Measurements from ENCODE around the gene WASHC4.
"Not testable (repeated sequence)": the region's sequence is repeated elsewhere in the genome, so short reads cannot be mapped to it uniquely, and the experiment has no call there.

WASHC4 gene

DNA sequence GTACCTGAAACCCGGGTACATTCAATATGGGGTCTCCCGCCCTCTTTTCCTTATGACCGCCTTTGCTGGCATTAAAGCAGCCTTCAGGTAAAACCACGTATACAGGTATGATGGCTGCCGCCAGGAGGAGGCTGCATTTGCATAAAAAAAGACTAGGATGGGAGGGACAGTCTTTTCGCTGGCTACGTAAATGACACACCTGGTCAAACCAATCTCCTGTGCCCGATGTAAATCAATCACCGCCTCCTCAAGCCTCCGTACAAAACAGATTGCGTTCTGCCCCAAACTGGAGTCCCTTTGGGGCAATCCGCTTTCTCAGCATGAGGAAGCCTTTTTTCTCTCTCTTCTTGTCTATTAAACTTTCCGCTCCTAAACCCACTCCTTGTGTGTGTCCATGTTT is 15.2 kb upstream of the WASHC4 start:
- Histone ChIP-seq H3K27ac (ENCODE audit: low read length) (no peak overlapping the region), H3K4me3 (ENCODE audit: low read length in 2 of 2) (no peak overlapping the region), H3K4me1 (ENCODE audit: control insufficient read depth, insufficient read depth, low read length) (no peaks in the 10 kb centered on the region), H3K9ac (ENCODE audit: low read length in 2 of 2) (no peak overlapping the region), H3K36me3 (ENCODE audit: control insufficient read depth in 2 of 2, insufficient read depth in 2 of 2, low read length in 2 of 2) (no peaks in the 10 kb centered on the region), H3K9me3 (ENCODE audit: control insufficient read depth in 2 of 2, low read length in 2 of 2) (no peaks in the 10 kb centered on the region), H3K27me3 (ENCODE audit: control insufficient read depth in 1 of 2, insufficient read depth in 2 of 2, low read length in 2 of 2) (no peaks in the 10 kb centered on the region)

DNA sequence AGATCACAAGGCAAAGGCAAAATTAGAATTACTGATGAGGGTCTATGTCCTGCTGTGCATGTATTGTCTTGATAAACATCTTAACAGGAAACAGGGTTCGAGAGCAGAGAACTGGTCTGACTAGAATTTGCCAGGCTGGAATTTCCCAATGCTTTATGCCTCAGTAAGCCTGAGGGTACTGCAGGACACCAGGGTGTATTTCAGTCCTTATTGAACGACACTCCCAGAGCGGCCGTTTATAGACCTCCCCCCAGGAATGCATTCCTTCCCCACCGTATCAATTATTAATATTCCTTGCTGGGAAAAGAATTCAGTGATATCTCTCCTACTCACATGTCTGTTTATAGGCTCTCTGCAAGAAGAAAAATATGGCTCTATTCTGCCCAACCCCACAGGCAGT is 12.2 kb upstream of the WASHC4 start:
- H3K36me3 ChIP-seq (ENCODE audit: control insufficient read depth in 2 of 2, insufficient read depth in 2 of 2, low read length in 2 of 2); H3K9ac ChIP-seq (ENCODE audit: low read length in 2 of 2); H3K27me3 ChIP-seq (ENCODE audit: control insufficient read depth in 1 of 2, insufficient read depth in 2 of 2, low read length in 2 of 2); H3K9me3 ChIP-seq (ENCODE audit: control insufficient read depth in 2 of 2, low read length in 2 of 2); H3K4me1 ChIP-seq (ENCODE audit: control insufficient read depth, insufficient read depth, low read length); H3K27ac ChIP-seq (ENCODE audit: low read length); H3K4me3 ChIP-seq (ENCODE audit: low read length in 2 of 2): not testable (repeated sequence)

DNA sequence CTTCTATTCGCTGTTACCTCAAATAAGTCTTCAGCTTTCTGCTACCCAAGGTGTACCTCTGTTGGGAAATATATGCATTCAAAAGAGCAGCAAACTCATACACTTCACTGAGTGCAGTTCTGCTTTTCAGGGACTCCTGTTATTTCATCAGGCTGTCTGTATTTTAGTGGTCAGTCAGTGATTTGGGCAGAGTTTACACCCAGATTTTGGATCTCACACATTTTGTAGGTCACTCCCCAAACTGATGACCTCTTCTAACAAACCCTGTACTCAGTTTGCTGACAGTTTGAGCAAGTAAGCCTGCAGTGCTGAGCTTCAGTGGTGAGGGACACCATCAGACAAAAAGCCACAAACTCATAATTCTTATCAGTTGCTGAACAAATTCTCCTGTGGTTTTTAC is 8.2 kb upstream of the WASHC4 start:
- Histone ChIP-seq H3K36me3 (ENCODE audit: control insufficient read depth in 2 of 2, insufficient read depth in 2 of 2, low read length in 2 of 2) (no peaks in the 10 kb centered on the region), H3K9me3 (ENCODE audit: control insufficient read depth in 2 of 2, low read length in 2 of 2) (no peaks in the 10 kb centered on the region), H3K4me3 (ENCODE audit: low read length in 2 of 2) (no peak overlapping the region), H3K4me1 (ENCODE audit: control insufficient read depth, insufficient read depth, low read length) (no peaks in the 10 kb centered on the region), H3K9ac (ENCODE audit: low read length in 2 of 2) (no peak overlapping the region), H3K27ac (ENCODE audit: low read length) (no peak overlapping the region), H3K27me3 (ENCODE audit: control insufficient read depth in 1 of 2, insufficient read depth in 2 of 2, low read length in 2 of 2) (no peaks in the 10 kb centered on the region)

DNA sequence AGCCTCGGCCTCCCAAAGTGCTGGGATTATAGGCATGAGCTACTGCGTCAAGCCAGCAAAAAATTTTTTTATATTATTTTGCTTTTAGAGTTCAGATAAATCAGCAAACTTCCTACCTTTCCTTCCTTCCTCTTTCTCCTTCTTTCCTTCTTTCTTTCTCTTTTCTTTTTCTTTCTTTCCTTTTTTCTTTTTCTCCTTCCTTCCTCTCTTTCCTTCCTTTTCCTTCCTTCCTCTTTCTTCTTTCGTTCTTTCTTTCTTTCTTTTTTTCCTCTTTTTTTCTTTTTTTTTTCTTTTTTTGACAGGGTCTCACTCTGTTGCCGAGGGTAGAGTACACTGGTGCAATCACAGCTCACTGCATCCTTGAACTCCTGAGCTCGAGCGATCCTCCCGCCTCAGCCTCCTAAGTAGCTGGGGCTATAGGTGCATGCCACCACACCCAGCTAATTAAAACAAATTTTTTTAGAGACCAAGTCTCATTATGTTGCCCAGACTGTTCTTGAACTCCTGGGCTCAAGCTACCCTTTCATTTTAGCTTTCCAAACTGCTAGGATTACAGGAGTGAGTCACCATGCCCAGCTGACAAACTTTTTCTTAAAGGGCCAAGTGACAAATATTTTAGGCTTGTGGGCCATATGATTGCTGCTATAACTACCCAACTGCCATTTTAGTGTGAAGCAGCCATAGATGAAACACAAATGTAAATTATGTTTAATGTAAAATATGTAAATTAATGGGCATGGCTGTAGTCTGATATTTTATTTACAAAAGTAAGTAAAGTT is 7.1 kb upstream of the WASHC4 start:
- H3K9ac ChIP-seq (ENCODE audit: low read length in 2 of 2), result no peak overlapping the region
- no peak overlapping the region for H3K27ac ChIP-seq (ENCODE audit: low read length)
- no peaks in the 10 kb centered on the region for H3K27me3 ChIP-seq (ENCODE audit: control insufficient read depth in 1 of 2, insufficient read depth in 2 of 2, low read length in 2 of 2)
- H3K4me1 ChIP-seq (ENCODE audit: control insufficient read depth, insufficient read depth, low read length), result no peaks in the 10 kb centered on the region
- H3K36me3 ChIP-seq (ENCODE audit: control insufficient read depth in 2 of 2, insufficient read depth in 2 of 2, low read length in 2 of 2), result no peaks in the 10 kb centered on the region
- H3K9me3 ChIP-seq (ENCODE audit: control insufficient read depth in 2 of 2, low read length in 2 of 2), result no peaks in the 10 kb centered on the region
- no peak overlapping the region for H3K4me3 ChIP-seq (ENCODE audit: low read length in 2 of 2)

DNA sequence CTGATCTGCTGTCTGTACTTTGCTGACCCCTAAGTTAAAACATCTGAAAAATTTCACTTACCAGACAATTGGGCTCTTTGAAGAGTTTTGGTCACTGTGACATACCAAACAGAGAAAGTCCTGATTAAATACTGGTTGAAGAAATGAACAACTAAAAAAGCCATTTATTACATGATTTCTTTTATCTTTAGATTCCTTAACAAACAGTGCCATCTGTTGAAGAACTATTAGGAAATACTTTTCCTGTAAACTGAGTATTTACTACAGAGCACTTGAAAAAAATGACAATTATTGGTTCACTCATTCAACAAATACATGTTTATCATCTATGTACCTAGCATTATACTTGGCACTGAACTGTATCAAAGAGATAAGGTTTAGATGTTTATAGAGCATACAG is 6.5 kb upstream of the WASHC4 start:
- Histone ChIP-seq H3K4me3 (ENCODE audit: low read length in 2 of 2) (no peak overlapping the region), H3K4me1 (ENCODE audit: control insufficient read depth, insufficient read depth, low read length) (no peaks in the 10 kb centered on the region), H3K9me3 (ENCODE audit: control insufficient read depth in 2 of 2, low read length in 2 of 2) (no peaks in the 10 kb centered on the region), H3K27ac (ENCODE audit: low read length) (no peak overlapping the region), H3K36me3 (ENCODE audit: control insufficient read depth in 2 of 2, insufficient read depth in 2 of 2, low read length in 2 of 2) (no peaks in the 10 kb centered on the region), H3K27me3 (ENCODE audit: control insufficient read depth in 1 of 2, insufficient read depth in 2 of 2, low read length in 2 of 2) (no peaks in the 10 kb centered on the region), H3K9ac (ENCODE audit: low read length in 2 of 2) (no peak overlapping the region)

DNA sequence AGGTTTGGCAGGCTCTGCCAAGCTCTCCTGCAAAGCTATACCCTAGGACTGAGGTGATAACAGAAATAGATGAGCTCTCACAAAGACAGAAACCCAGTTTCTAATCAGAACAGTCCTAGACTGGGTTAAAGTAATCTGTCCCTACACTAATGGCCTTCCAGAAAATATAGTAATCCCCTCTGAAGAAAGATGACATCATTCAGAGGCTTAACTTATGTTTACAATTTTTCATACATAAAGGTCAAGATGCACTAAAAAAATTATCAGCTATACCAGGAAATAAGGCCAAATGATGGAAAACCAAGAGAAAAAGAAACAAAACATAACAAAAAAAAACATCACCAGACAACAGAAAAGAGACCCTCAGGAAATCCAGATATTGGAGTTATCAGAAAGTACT is 4.9 kb upstream of the WASHC4 start:
- Histone ChIP-seq H3K9me3 (ENCODE audit: control insufficient read depth in 2 of 2, low read length in 2 of 2) (no peaks in the 10 kb centered on the region), H3K27ac (ENCODE audit: low read length) (no peak overlapping the region), H3K36me3 (ENCODE audit: control insufficient read depth in 2 of 2, insufficient read depth in 2 of 2, low read length in 2 of 2) (no peaks in the 10 kb centered on the region), H3K9ac (ENCODE audit: low read length in 2 of 2) (no peak overlapping the region), H3K27me3 (ENCODE audit: control insufficient read depth in 1 of 2, insufficient read depth in 2 of 2, low read length in 2 of 2) (no peaks in the 10 kb centered on the region), H3K4me3 (ENCODE audit: low read length in 2 of 2) (no peak overlapping the region), H3K4me1 (ENCODE audit: control insufficient read depth, insufficient read depth, low read length) (no peaks in the 10 kb centered on the region)

DNA sequence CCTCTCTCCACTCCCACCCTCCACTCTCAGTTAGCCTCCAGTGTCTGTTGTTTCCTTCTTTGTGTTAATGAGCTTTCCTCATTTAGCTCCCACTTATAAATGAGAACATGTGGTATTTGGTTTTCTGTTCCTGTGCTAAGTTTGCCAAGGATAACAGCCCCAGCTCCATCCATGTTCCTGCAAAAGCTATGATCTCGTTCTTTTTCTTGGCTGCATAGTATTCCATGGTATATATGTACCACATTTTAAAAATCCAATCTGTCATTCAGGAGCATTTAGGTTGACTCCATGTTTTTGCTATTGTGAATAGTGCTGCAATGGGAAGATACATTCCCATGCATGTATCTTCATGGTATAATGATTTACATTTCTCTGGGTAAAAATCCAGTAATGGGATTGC is 2.8 kb upstream of the WASHC4 start:
- H3K4me1 ChIP-seq (ENCODE audit: control insufficient read depth, insufficient read depth, low read length), result peaks cover 3% of the 10 kb centered on the region

DNA sequence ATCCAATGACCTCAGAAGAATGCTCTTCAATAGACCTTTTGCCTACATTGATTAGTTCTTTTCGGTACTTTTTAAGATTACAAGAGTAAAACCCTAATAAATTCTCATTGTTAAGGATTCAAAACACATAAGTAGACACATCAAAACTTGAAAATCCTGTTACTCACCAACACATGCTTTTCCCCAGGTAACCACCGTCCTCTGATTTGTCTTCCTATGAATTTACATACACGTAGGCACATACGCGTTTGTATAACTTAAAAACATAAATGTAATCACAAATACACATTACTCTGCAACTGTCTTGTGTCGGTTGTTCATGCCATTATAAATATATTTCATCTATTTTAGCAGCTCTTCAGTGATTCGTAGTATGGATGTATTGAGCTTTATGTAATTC is 910 bp upstream of the WASHC4 start:
- Histone ChIP-seq H3K4me3 (ENCODE audit: low read length in 2 of 2) (peak overlapping the region; percentile 69 to 89), H3K27ac (ENCODE audit: low read length) (no peak overlapping the region), H3K9me3 (ENCODE audit: control insufficient read depth in 2 of 2, low read length in 2 of 2) (no peaks in the 10 kb centered on the region), H3K4me1 (ENCODE audit: control insufficient read depth, insufficient read depth, low read length) (peaks cover 6% of the 10 kb centered on the region), H3K36me3 (ENCODE audit: control insufficient read depth in 2 of 2, insufficient read depth in 2 of 2, low read length in 2 of 2) (no peaks in the 10 kb centered on the region), H3K27me3 (ENCODE audit: control insufficient read depth in 1 of 2, insufficient read depth in 2 of 2, low read length in 2 of 2) (no peaks in the 10 kb centered on the region), H3K9ac (ENCODE audit: low read length in 2 of 2) (peak overlapping the region in 1 of 2 donors; percentile 88)

More for the DNA sequence above, 2.8 kb upstream of the WASHC4 start:
- no peaks in the 10 kb centered on the region for H3K27me3 ChIP-seq (ENCODE audit: control insufficient read depth in 1 of 2, insufficient read depth in 2 of 2, low read length in 2 of 2)
- no peak overlapping the region for H3K27ac ChIP-seq (ENCODE audit: low read length)
- no peaks in the 10 kb centered on the region for H3K36me3 ChIP-seq (ENCODE audit: control insufficient read depth in 2 of 2, insufficient read depth in 2 of 2, low read length in 2 of 2)
- H3K9me3 ChIP-seq (ENCODE audit: control insufficient read depth in 2 of 2, low read length in 2 of 2), result no peaks in the 10 kb centered on the region
- H3K9ac ChIP-seq (ENCODE audit: low read length in 2 of 2), result no peak overlapping the region
- no peak overlapping the region for H3K4me3 ChIP-seq (ENCODE audit: low read length in 2 of 2)

DNA sequence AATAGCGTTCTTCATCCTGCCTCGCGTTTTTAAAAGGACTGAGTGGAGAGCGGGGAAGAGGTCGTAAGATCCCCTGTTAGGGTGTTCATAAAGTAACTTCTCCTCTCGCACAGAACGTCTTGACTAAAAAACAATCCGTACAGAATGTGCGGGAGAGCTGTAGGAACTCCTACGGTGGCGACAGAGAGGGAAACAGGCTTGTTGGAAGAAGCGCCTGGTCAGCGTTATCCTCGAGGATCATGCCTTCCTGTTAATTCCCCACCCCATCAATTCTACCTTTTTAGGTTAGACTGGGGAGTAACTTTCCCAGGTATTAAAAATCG is 399 bp upstream of the WASHC4 start:
- Histone ChIP-seq H3K36me3 (ENCODE audit: control insufficient read depth in 2 of 2, insufficient read depth in 2 of 2, low read length in 2 of 2) (peaks cover 0 to 3% of the 10 kb centered on the region in 2 donors), H3K27ac (ENCODE audit: low read length) (peak overlapping the region; percentile 79), H3K27me3 (ENCODE audit: control insufficient read depth in 1 of 2, insufficient read depth in 2 of 2, low read length in 2 of 2) (no peaks in the 10 kb centered on the region), H3K4me1 (ENCODE audit: control insufficient read depth, insufficient read depth, low read length) (peaks cover 6% of the 10 kb centered on the region), H3K9me3 (ENCODE audit: control insufficient read depth in 2 of 2, low read length in 2 of 2) (no peaks in the 10 kb centered on the region), H3K9ac (ENCODE audit: low read length in 2 of 2) (peak overlapping the region; percentile 83 to 88), H3K4me3 (ENCODE audit: low read length in 2 of 2) (peak overlapping the region; percentile 69 to 89)

DNA sequence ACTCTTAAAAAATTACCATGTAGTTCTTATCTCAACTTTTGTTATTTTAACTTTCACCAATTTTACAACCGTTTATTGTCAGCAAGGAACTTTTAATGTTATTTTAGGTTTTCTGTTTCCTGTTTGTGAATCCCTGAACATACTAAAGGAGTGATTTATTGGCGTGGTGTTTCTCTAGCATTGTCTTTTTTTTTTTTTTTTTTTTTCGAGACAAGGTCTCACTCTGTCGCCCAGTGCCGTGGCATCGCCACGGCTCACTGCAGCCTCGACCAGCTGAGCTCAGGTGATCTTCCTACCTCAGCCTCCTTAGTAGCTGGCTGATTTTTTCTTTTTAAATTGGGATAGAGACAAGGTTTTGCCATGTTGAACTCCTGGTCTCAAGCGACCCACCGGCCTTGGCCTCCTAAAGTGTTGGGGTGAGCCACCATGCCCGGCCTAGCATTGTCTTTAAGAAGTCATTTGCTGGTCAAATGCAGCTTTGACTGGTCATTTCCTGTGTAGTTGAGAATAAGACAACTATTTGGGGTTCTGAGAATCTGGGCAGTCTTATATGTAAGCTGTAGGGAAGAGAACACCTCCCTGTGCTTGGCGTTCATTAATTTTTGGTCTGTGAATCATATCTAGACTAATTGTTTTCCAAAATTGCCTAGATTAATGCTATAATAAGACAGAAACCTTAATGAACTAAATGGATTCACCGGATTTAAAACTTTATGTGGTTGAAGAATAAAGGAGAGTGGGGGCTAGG is 2.1 kb downstream of the WASHC4 start:
- H3K27ac ChIP-seq (ENCODE audit: low read length), result no peak overlapping the region
- peaks cover 2 to 6% of the 10 kb centered on the region in 2 donors for H3K36me3 ChIP-seq (ENCODE audit: control insufficient read depth in 2 of 2, insufficient read depth in 2 of 2, low read length in 2 of 2)
- no peaks in the 10 kb centered on the region for H3K27me3 ChIP-seq (ENCODE audit: control insufficient read depth in 1 of 2, insufficient read depth in 2 of 2, low read length in 2 of 2)
- peaks cover 6% of the 10 kb centered on the region for H3K4me1 ChIP-seq (ENCODE audit: control insufficient read depth, insufficient read depth, low read length)
- no peak overlapping the region for H3K9ac ChIP-seq (ENCODE audit: low read length in 2 of 2)
- H3K4me3 ChIP-seq (ENCODE audit: low read length in 2 of 2), result peak overlapping the region; percentile 8 to 45
- no peaks in the 10 kb centered on the region for H3K9me3 ChIP-seq (ENCODE audit: control insufficient read depth in 2 of 2, low read length in 2 of 2)

DNA sequence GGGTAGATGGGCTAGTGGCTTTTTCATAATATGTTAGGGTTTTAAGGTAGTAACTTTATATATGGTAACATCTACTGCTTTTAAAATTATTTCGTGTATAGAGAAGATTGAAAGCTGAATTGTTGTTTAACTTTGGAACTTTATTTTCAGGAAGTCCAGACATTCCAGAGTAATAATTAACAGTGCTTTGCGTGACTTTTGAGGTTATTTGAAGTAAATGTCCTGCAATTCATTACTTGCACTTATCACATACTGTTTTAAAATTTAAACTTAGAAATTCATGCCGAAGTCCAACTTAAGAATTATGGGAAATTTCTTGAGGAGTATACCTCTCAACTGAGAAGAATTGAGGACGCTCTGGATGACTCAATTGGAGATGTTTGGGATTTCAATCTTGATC is 3.3 kb downstream of the WASHC4 start:
- Histone ChIP-seq H3K36me3 (ENCODE audit: control insufficient read depth in 2 of 2, insufficient read depth in 2 of 2, low read length in 2 of 2) (peaks cover 4 to 8% of the 10 kb centered on the region in 2 donors), H3K27ac (ENCODE audit: low read length) (no peak overlapping the region), H3K9me3 (ENCODE audit: control insufficient read depth in 2 of 2, low read length in 2 of 2) (no peaks in the 10 kb centered on the region), H3K9ac (ENCODE audit: low read length in 2 of 2) (no peak overlapping the region), H3K27me3 (ENCODE audit: control insufficient read depth in 1 of 2, insufficient read depth in 2 of 2, low read length in 2 of 2) (no peaks in the 10 kb centered on the region), H3K4me3 (ENCODE audit: low read length in 2 of 2) (no peak overlapping the region), H3K4me1 (ENCODE audit: control insufficient read depth, insufficient read depth, low read length) (peaks cover 6% of the 10 kb centered on the region)

All from stomach smooth muscle (tissue), 2 donors.